Stimulated activated CD8-positive, alpha-beta memory T cell treated with anti-CD3 and anti-CD28 coated beads, Interleukin-2, amount 100 ng/mL, for 1 hour (primary cell): ENCODE measurements around the gene CASK.

Source experiments
- DNase-seq, 2 donors: peaks; one replicate each; pipeline ENCODE4 v3.0.0-alpha.2; 2020; ENCODE audit warnings: low read depth in 2 of 2

The CASK gene

DNA sequence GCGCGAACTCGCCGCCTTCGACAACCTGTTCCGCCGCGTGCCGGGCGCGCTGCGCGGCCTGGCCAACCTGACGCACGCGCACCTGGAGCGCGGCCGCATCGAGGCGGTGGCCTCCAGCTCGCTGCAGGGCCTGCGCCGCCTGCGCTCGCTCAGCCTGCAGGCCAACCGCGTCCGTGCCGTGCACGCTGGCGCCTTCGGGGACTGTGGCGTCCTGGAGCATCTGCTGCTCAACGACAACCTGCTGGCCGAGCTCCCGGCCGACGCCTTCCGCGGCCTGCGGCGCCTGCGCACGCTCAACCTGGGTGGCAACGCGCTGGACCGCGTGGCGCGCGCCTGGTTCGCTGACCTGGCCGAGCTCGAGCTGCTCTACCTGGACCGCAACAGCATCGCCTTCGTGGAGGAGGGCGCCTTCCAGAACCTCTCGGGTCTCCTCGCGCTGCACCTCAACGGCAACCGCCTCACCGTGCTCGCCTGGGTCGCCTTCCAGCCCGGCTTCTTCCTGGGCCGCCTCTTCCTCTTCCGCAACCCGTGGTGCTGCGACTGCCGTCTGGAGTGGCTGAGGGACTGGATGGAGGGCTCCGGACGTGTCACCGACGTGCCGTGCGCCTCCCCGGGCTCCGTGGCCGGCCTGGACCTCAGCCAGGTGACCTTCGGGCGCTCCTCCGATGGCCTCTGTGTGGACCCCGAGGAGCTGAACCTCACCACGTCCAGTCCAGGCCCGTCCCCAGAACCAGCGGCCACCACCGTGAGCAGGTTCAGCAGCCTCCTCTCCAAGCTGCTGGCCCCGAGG lies 449.2 kb downstream of the CASK start:
- DNase-seq = no peak

DNA sequence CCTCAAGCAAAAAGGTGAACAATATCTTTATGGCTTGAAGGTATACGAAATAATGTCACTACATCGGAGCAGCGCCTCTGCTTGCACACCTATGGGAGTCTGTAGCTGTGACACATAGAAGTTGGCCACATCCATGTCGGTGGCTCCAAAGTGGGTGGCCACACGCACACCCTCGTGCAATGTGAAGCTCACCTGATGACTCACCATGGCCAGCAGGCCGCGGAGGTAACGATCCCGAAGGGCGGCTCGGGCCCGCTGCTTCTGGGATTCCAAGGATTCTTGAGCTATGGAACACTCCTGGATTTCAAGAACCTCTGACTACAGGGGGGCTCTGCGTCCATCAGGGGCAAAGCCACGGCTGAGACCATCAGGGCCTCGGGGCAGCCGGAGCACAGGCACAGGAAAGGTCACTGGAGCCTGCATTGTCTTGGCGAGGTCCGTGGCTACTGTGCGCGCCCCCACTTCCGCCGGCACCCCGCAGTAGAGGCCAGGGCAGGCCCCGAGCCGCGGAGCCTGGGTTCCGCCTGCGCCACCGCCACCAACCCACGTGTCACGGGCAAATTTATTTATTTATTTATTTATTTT lies 451.0 kb downstream of the CASK start:
- no peak for DNase-seq

DNA sequence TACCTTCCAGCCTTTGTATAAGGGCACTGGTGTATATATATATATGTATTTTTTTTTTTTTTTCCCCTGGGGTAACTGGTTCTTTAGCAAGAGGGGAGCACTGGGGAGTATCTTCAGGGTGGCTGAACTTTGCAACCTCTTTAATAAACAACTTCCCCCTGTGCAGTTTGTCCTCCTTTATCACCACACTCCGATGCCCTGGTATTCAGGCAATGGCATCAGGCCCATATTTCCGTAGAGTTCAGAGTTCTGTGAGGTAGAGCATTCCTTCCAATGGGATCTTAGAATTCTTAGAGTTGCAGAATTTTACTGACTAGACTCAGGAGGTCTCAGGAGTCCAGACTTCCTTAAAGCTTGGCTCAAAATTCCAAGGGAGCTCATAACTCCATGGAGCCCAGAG lies 451.6 kb downstream of the CASK start:
- no peak for DNase-seq

DNA sequence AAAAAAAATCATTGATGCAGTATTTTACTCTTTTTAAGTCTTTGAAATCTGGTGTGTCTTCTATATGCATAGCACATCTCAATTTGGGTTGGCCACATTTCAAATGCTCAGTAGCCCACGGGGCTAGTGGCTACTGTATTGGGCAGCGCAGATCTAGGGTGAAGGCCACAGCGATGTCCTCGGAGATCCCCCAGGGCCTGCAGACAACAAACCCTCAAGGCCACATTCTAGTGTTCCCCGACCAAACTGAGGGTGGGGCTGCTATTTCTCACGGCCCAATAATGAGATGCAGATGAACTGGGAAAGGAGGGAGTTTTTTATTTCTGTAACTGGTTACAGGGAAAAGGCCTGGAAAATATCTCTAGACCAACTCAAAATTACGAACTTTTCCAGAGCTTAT lies 452.6 kb downstream of the CASK start:
- no peak for DNase-seq

DNA sequence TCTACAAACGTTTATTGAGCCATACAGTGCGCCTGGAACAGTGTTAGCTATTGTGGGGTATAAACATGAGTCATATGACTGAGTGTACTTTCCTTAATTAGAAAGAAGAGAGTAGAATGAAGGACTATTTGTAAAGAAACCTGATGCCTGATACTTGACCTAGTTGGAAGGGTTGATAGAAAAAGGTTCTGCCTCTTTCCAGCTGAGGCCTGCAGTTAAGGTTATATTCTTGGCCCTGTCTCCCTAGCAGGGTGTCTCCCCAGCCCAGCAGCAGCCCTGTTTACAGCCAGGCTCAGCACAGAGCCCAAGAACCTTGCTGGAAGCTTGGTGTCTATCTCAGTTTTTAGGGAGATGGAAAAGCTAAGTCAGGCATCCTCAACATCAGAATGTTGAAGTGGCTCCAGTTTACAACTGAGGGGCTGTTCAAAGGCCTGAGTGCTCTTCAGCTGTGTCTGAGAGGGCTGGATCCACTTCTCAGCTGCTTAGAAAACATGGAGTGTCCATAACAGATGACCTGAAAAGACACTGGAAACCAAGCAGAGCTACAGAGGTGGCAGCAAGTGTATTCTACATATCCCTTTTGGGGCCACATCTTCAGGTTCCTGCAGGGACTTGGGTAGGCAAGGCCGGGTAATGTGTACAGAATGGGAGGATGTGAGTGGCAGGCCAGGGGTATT lies 454.6 kb downstream of the CASK start:
- no peak for DNase-seq
